Measurements from ENCODE around the gene VOPP1.
A peak's percentile ranks its signal among the peaks of the same experiment; 100 is the strongest.

VOPP1 gene

GRCh38 chr7:55546814-55547213 is 25.5 kb downstream of the VOPP1 start:
- in situ Hi-C loops (cut with HindIII; ENCODE audit: low pct_unique_long_range_greater_than_20kb, low sequenced_read_pairs), result no loop called here
- DNase-seq (ENCODE audit: low read depth in 1 of 2, low spot score in 1 of 2), result peak; percentile 46 to 83
- no peak for TF ChIP-seq JUND (IDR thresholded peaks at IDR 0.05; ENCODE audit: low read depth)

- in situ Hi-C loops (cut with HindIII; ENCODE audit: low pct_unique_long_range_greater_than_20kb, low sequenced_read_pairs), result no loop called here
- no peak for TF ChIP-seq JUND (IDR thresholded peaks at IDR 0.05; ENCODE audit: low read depth)
- DNase-seq (ENCODE audit: low read depth in 1 of 2, low spot score in 1 of 2), result no peak
These were observed 26.8 kb downstream of the VOPP1 start for GRCh38 chr7:55545496-55545895.

GRCh38 chr7:55540226-55540858 is 32.0 kb downstream of the VOPP1 start:
- no peak for TF ChIP-seq JUND (IDR thresholded peaks at IDR 0.05; ENCODE audit: low read depth)
- in situ Hi-C loops (cut with HindIII; ENCODE audit: low pct_unique_long_range_greater_than_20kb, low sequenced_read_pairs), result no loop called here

GRCh38 chr7:55539380-55539779 is 32.9 kb downstream of the VOPP1 start:
- in situ Hi-C loops (cut with HindIII; ENCODE audit: low pct_unique_long_range_greater_than_20kb, low sequenced_read_pairs), result no loop called here
- TF ChIP-seq JUND (IDR thresholded peaks at IDR 0.05; ENCODE audit: low read depth), result no peak
- DNase-seq (ENCODE audit: low read depth in 1 of 2, low spot score in 1 of 2), result no peak

More at GRCh38 chr7:55540226-55540858, 32.0 kb downstream of the VOPP1 start:
- no peak for DNase-seq (ENCODE audit: low read depth in 1 of 2, low spot score in 1 of 2)

GRCh38 chr7:55538538-55538937 is 33.8 kb downstream of the VOPP1 start:
- DNase-seq (ENCODE audit: low read depth in 1 of 2, low spot score in 1 of 2), result no peak
- no peak for TF ChIP-seq JUND (IDR thresholded peaks at IDR 0.05; ENCODE audit: low read depth)
- in situ Hi-C loops (cut with HindIII; ENCODE audit: low pct_unique_long_range_greater_than_20kb, low sequenced_read_pairs), result no loop called here

GRCh38 chr7:55537458-55537990 is 34.8 kb downstream of the VOPP1 start:
- in situ Hi-C loops (cut with HindIII; ENCODE audit: low pct_unique_long_range_greater_than_20kb, low sequenced_read_pairs), result no loop called here
- no peak for TF ChIP-seq JUND (IDR thresholded peaks at IDR 0.05; ENCODE audit: low read depth)
- no peak for DNase-seq (ENCODE audit: low read depth in 1 of 2, low spot score in 1 of 2)

GRCh38 chr7:55536619-55537457 is 35.5 kb downstream of the VOPP1 start:
- in situ Hi-C loops (cut with HindIII; ENCODE audit: low pct_unique_long_range_greater_than_20kb, low sequenced_read_pairs), result no loop called here
- TF ChIP-seq JUND (IDR thresholded peaks at IDR 0.05; ENCODE audit: low read depth), result no peak
- DNase-seq (ENCODE audit: low read depth in 1 of 2, low spot score in 1 of 2), result no peak

- no peak for DNase-seq (ENCODE audit: low read depth in 1 of 2, low spot score in 1 of 2)
- in situ Hi-C loops (cut with HindIII; ENCODE audit: low pct_unique_long_range_greater_than_20kb, low sequenced_read_pairs), result no loop called here
- TF ChIP-seq JUND (IDR thresholded peaks at IDR 0.05; ENCODE audit: low read depth), result no peak
These were observed 36.7 kb downstream of the VOPP1 start for GRCh38 chr7:55535617-55536016.

GRCh38 chr7:55534916-55535590 is 37.2 kb downstream of the VOPP1 start:
- in situ Hi-C loops (cut with HindIII; ENCODE audit: low pct_unique_long_range_greater_than_20kb, low sequenced_read_pairs), result no loop called here
- no peak for DNase-seq (ENCODE audit: low read depth in 1 of 2, low spot score in 1 of 2)
- no peak for TF ChIP-seq JUND (IDR thresholded peaks at IDR 0.05; ENCODE audit: low read depth)

- in situ Hi-C loops (cut with HindIII; ENCODE audit: low pct_unique_long_range_greater_than_20kb, low sequenced_read_pairs), result no loop called here
- peak; percentile 21; the same call in 1 of the 2 replicates for TF ChIP-seq JUND (IDR thresholded peaks at IDR 0.05; ENCODE audit: low read depth)
- peak in 1 of 2 experiments; percentile 58 for DNase-seq (ENCODE audit: low read depth in 1 of 2, low spot score in 1 of 2)
These were observed 37.9 kb downstream of the VOPP1 start for GRCh38 chr7:55534262-55534915.

GRCh38 chr7:55533729-55534080 is 38.6 kb downstream of the VOPP1 start:
- no peak for DNase-seq (ENCODE audit: low read depth in 1 of 2, low spot score in 1 of 2)
- no peak for TF ChIP-seq JUND (IDR thresholded peaks at IDR 0.05; ENCODE audit: low read depth)
- in situ Hi-C loops (cut with HindIII; ENCODE audit: low pct_unique_long_range_greater_than_20kb, low sequenced_read_pairs), result no loop called here

- in situ Hi-C loops (cut with HindIII; ENCODE audit: low pct_unique_long_range_greater_than_20kb, low sequenced_read_pairs), result no loop called here
- TF ChIP-seq JUND (IDR thresholded peaks at IDR 0.05; ENCODE audit: low read depth), result no peak
- no peak for DNase-seq (ENCODE audit: low read depth in 1 of 2, low spot score in 1 of 2)
These were observed 39.1 kb downstream of the VOPP1 start for GRCh38 chr7:55533050-55533728.

Measured in T47D (cell line).